Panc1 (cell line): ENCODE results near the gene TIGAR. TPM values are rescaled to one million over a fixed set of nuclear protein-coding genes. Genes with fewer than 3 reads are reported as not detected.

ENCODE experiments used
- ATAC-seq: fragments of 200-7000 bp; cut with Tn5 transposase; 2 replicates; pipeline ENCODE4 v1.9.1; 2020; ENCODE audit warnings: mild to moderate bottlenecking, moderate library complexity
- BruUV-seq: library from RNA; stranded (reverse); fragments of 400-500 nt; replicated peaks from 2 replicates; lab custom pipeline; 2021; lab: Mats Ljungman, UMichigan
- CTCF ChIA-PET: fragments of 300-600 bp; sonication (Branson Sonifier 250); formaldehyde crosslinking; loops from one replicate; lab custom pipeline; 2022; ENCODE audit warnings: antibody characterized with exemption; lab: Charles Lee
- POLR2A ChIA-PET: fragments of 300-600 bp; sonication (Branson Sonifier 250); formaldehyde crosslinking; loops from one replicate; lab custom pipeline; 2022; ENCODE audit warnings: antibody characterized with exemption; lab: Charles Lee
- DNase-seq: peaks from one replicate; pipeline ENCODE4 v3.0.0-alpha.2; 2010; ENCODE audit warnings: low read depth, low spot score
- H3K27ac ChIP-seq: 2 replicates; pipeline ENCODE4 v1.5.1; 2011; ENCODE audit warnings: mild to moderate bottlenecking, low read length, inconsistent platforms
- H3K27me3 ChIP-seq: fragments of 200-500 bp; sonication (Bioruptor generic); 2 replicates; pipeline ENCODE4 v1.6.0; 2014; ENCODE audit warnings: low read length, inconsistent platforms; ENCODE audit not compliant: control insufficient read depth, insufficient read depth
- H3K36me3 ChIP-seq: fragments of 200-500 bp; sonication (Bioruptor generic); 2 replicates; pipeline ENCODE4 v1.5.1; 2014; ENCODE audit warnings: inconsistent platforms, mild to moderate bottlenecking, low read length, moderate library complexity; ENCODE audit not compliant: control insufficient read depth, insufficient read depth
- H3K4me1 ChIP-seq: 2 replicates; pipeline ENCODE4 v1.5.1; 2011; ENCODE audit warnings: inconsistent platforms, mild to moderate bottlenecking, low read length, moderate library complexity; ENCODE audit not compliant: control insufficient read depth, insufficient read depth
- H3K4me3 ChIP-seq, 2 experiments: 2 replicates each; pipeline ENCODE4 v1.5.1; 2011 to 2012; ENCODE audit warnings: low read depth in 2 of 2, low read length in 2 of 2, mild to moderate bottlenecking in 2 of 2, inconsistent platforms in 1 of 2, moderate library complexity in 1 of 2
- H3K9me3 ChIP-seq: fragments of 200-500 bp; sonication (Bioruptor generic); 2 replicates; pipeline ENCODE4 v1.5.1; 2014; ENCODE audit warnings: low read depth, mild to moderate bottlenecking, inconsistent platforms, low read length, moderate library complexity; ENCODE audit not compliant: control insufficient read depth, insufficient read depth
- POLR2AphosphoS5 ChIP-seq: IDR thresholded peaks from 2 replicates; pipeline ENCODE4 v1.6.1; 2012; ENCODE audit warnings: mild to moderate bottlenecking, low read depth, low read length, moderate library complexity
- SIN3A ChIP-seq: IDR thresholded peaks from 2 replicates; pipeline ENCODE4 v1.6.1; 2012; ENCODE audit warnings: low read depth, mild to moderate bottlenecking, low read length, moderate library complexity, borderline replicate concordance; ENCODE audit not compliant: insufficient read depth
- TCF7L2 ChIP-seq: IDR thresholded peaks from 2 replicates; pipeline ENCODE4 v1.6.1; 2011; ENCODE audit warnings: mild to moderate bottlenecking, low read depth, low read length, inconsistent platforms
- in situ Hi-C: cut with HindIII; loops from 2 replicates; pipeline ENCODE4 v1.10.0; 2016; ENCODE audit warnings: low sequenced_read_pairs, low pct_unique_long_range_greater_than_20kb
- intact Hi-C: fragments of 100-400 bp; cut with micrococcal nuclease; formaldehyde crosslinking; loops from one replicate; pipeline ENCODE4 v1.10.0; 2022; ENCODE audit not compliant: unreplicated experiment
- total RNA-seq: library from RNA; stranded (reverse); gene quantifications from one replicate; pipeline ENCODE4 v1.2.1, GENCODE V29; 2021; ENCODE audit not compliant: unreplicated experiment
- TF ChIP-seq, protein P1 (sequence below): fragments of 450-650 bp; IDR thresholded peaks from 2 replicates; pipeline ENCODE4 v1.5.1; 2017; ENCODE audit warnings: mild to moderate bottlenecking
- TF ChIP-seq, protein P2 (sequence below), 2 experiments: IDR thresholded peaks; 2 replicates each; pipeline ENCODE4 v1.6.1; 2011 to 2012; ENCODE audit warnings: low read depth in 2 of 2, control low read depth in 1 of 2, low read length in 1 of 2, mild to moderate bottlenecking in 1 of 2, moderate library complexity in 1 of 2; ENCODE audit not compliant: insufficient read depth in 1 of 2

Gene TIGAR
- total RNA-seq, 1 experiment from 2014 or later: 17.4 TPM

DNA sequence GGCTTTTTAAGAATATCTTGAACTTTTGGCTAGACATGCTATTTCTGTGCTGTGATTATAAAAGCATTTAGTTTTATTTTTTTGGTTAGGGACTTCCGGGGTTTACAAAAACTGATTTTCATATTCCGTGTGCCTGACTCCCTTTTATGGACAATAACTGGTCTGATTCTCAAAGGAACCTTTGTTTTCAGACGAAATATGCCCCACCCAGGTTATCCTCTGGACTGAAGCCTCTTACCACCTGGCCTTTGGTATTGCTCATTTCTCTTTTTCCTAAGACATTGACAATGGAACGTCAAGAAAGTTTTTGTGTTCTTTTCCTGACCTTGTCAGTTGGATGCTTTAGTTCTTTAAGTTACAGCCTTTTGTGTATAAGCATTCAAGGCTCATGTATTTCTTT is 10.8 kb downstream of the TIGAR start:
- BruUV-seq: no TSS peak

GRCh38 chr12:4346931-4347330 is 25.9 kb downstream of the TIGAR start:
- intact Hi-C loops: no loop called here
- ChIA-PET POLR2A (no interaction called here), CTCF (no interaction called here)
- Histone ChIP-seq H3K27me3 (no peaks in the 10 kb centered on the region), H3K9me3 (no peaks in the 10 kb centered on the region), H3K36me3 (no peaks in the 10 kb centered on the region; the same call in 1 of the 2 replicates), H3K4me3 (no peak overlapping the region), H3K4me1 (no peaks in the 10 kb centered on the region), H3K27ac (no peak overlapping the region)
- in situ Hi-C loops: no loop called here
- no TSS peak for BruUV-seq
- no peak for DNase-seq
- ATAC-seq: no peak
- TF ChIP-seq SIN3A: no peak
- no peak for TF ChIP-seq POLR2AphosphoS5
- TF ChIP-seq, protein P1, sequence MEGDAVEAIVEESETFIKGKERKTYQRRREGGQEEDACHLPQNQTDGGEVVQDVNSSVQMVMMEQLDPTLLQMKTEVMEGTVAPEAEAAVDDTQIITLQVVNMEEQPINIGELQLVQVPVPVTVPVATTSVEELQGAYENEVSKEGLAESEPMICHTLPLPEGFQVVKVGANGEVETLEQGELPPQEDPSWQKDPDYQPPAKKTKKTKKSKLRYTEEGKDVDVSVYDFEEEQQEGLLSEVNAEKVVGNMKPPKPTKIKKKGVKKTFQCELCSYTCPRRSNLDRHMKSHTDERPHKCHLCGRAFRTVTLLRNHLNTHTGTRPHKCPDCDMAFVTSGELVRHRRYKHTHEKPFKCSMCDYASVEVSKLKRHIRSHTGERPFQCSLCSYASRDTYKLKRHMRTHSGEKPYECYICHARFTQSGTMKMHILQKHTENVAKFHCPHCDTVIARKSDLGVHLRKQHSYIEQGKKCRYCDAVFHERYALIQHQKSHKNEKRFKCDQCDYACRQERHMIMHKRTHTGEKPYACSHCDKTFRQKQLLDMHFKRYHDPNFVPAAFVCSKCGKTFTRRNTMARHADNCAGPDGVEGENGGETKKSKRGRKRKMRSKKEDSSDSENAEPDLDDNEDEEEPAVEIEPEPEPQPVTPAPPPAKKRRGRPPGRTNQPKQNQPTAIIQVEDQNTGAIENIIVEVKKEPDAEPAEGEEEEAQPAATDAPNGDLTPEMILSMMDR: no peak
- TF ChIP-seq, protein P2, sequence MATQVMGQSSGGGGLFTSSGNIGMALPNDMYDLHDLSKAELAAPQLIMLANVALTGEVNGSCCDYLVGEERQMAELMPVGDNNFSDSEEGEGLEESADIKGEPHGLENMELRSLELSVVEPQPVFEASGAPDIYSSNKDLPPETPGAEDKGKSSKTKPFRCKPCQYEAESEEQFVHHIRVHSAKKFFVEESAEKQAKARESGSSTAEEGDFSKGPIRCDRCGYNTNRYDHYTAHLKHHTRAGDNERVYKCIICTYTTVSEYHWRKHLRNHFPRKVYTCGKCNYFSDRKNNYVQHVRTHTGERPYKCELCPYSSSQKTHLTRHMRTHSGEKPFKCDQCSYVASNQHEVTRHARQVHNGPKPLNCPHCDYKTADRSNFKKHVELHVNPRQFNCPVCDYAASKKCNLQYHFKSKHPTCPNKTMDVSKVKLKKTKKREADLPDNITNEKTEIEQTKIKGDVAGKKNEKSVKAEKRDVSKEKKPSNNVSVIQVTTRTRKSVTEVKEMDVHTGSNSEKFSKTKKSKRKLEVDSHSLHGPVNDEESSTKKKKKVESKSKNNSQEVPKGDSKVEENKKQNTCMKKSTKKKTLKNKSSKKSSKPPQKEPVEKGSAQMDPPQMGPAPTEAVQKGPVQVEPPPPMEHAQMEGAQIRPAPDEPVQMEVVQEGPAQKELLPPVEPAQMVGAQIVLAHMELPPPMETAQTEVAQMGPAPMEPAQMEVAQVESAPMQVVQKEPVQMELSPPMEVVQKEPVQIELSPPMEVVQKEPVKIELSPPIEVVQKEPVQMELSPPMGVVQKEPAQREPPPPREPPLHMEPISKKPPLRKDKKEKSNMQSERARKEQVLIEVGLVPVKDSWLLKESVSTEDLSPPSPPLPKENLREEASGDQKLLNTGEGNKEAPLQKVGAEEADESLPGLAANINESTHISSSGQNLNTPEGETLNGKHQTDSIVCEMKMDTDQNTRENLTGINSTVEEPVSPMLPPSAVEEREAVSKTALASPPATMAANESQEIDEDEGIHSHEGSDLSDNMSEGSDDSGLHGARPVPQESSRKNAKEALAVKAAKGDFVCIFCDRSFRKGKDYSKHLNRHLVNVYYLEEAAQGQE (IDR thresholded peaks at IDR 0.05; ENCODE audit: insufficient read depth in 1 of 2, low read depth in 2 of 2, low read length in 1 of 2): no peak
- no peak for TF ChIP-seq TCF7L2

More for the DNA sequence above, 10.8 kb downstream of the TIGAR start:
- DNase-seq (no peak), ATAC-seq (no peak)
- TF ChIP-seq TCF7L2: no peak
- TF ChIP-seq, protein P2 (IDR thresholded peaks at IDR 0.05; ENCODE audit: insufficient read depth in 1 of 2, low read depth in 2 of 2, low read length in 1 of 2): no peak
- TF ChIP-seq, protein P1: no peak
- TF ChIP-seq POLR2AphosphoS5: no peak
- TF ChIP-seq SIN3A: no peak
- intact Hi-C loops (no loop called here), in situ Hi-C loops (no loop called here)
- no peaks in the 10 kb centered on the region for H3K27me3 ChIP-seq
- H3K4me1 ChIP-seq: no peaks in the 10 kb centered on the region
- CTCF ChIA-PET: no interaction called here
- peaks cover 4% of the 10 kb centered on the region; the same call in 1 of the 2 replicates for H3K36me3 ChIP-seq
- no peaks in the 10 kb centered on the region for H3K9me3 ChIP-seq
- H3K4me3 ChIP-seq: no peak overlapping the region
- POLR2A ChIA-PET: no interaction called here
- no peak overlapping the region for H3K27ac ChIP-seq
